MG63 (cell line): ENCODE data around the gene DACT3. TPM values are rescaled to one million over a fixed set of nuclear protein-coding genes. Genes with fewer than 3 reads are reported as not detected.
"Not testable (repeated sequence)": the region's sequence is repeated elsewhere in the genome, so short reads cannot be mapped to it uniquely, and the experiment has no call there.

Experiments
- DNase-seq: peaks from one replicate; pipeline ENCODE4 v3.0.0-alpha.2; 2020
- H3K27me3 ChIP-seq: fragments of 250-450 bp; sonication (Bioruptor Pico); 2 replicates; pipeline ENCODE4 v1.5.1; 2020; ENCODE audit warnings: mild to moderate bottlenecking, moderate library complexity
- H3K36me3 ChIP-seq: fragments of 250-450 bp; sonication (Bioruptor Pico); 2 replicates; pipeline ENCODE4 v1.5.1; 2020; ENCODE audit warnings: mild to moderate bottlenecking, moderate library complexity
- H3K4me3 ChIP-seq: fragments of 250-450 bp; sonication (Bioruptor Pico); 2 replicates; pipeline ENCODE4 v1.5.1; 2020; ENCODE audit warnings: mild to moderate bottlenecking, moderate library complexity
- H3K9me3 ChIP-seq: fragments of 250-450 bp; sonication (Bioruptor Pico); 2 replicates; pipeline ENCODE4 v1.5.1; 2020; ENCODE audit warnings: mild to moderate bottlenecking, moderate library complexity
- total RNA-seq: library from RNA; depleted of rRNA; stranded (reverse); fragments of >200 nt; shearing (Covaris generic); gene quantifications from 2 replicates; pipeline ENCODE4 v1.2.3, GENCODE V29; 2014; ENCODE audit warnings: low replicate concordance

DACT3 gene
- total RNA-seq, 1 experiment from 2014 or later, result 1.5 TPM

DNA sequence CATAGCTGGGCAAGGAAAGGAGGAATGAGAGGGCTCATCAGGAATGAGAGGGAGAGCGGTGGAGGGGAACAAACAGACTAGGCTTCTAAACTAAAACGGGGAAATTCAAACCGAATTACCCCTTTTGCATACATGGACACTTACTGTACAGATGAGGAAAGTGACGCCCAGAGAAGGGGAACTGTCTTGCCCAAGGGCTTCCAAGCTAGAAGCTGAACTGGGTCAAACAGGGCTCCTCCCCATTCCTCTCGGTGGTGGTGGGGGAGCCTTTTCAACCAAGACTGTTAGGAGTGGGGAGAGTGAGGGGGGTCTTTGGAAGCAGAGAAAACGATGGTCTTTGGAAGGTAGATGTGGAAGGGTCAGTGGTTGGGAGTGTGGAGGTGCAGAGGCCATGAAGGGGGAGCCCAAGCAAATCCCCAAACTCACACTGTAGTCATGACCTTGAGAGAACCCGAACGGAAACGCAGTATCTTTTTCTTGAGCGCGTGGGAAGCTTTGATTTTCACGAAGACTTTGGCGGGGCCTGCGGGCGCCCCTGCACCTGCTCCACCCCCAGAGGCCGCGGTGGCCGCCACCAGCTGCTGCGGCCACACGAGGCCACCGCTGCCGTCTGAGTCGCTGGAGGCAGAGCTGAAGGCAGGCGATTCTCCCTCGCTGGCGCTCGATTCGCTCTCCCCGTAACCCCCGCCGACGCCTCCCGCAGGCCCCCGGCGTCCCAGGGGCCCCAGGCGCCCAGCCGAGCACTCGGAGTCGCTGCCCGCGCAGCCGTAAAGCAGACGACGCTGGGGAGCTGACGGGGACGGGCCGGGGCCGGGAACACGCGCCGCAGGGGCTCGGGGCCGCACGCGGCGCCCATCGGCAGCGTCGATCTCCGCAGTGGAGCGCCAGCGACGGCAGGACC is 12.7 kb downstream of the DACT3 start:
- H3K9me3 ChIP-seq, result peaks cover 4% of the 10 kb centered on the region
- H3K36me3 ChIP-seq, result no peaks in the 10 kb centered on the region
- no peaks in the 10 kb centered on the region; the same call in 1 of the 2 replicates for H3K27me3 ChIP-seq
- H3K4me3 ChIP-seq, result no peak overlapping the region
- no peak for DNase-seq

DNA sequence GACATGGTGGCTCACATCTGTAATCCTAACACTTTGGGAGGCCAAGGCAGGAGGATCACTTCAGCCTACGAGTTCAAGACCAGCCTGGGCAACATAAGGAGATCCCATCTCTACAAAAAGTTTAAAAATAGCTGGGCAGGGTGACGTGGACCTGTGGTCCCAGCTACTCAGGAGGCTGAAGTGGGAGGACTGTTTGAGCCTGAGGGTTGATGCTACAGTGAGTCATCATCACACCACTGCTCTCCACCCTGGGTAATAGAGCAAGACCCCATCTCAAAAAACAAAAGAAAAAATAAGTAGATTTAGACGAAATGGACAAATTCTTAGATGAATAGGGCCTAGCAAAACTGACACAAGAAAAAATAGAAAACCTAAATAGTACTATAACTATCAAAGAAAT is 14.6 kb downstream of the DACT3 start:
- no peaks in the 10 kb centered on the region for H3K36me3 ChIP-seq
- no peak for DNase-seq
- peaks cover 4% of the 10 kb centered on the region for H3K9me3 ChIP-seq
- H3K4me3 ChIP-seq, result no peak overlapping the region
- H3K27me3 ChIP-seq, result no peaks in the 10 kb centered on the region; the same call in 1 of the 2 replicates

DNA sequence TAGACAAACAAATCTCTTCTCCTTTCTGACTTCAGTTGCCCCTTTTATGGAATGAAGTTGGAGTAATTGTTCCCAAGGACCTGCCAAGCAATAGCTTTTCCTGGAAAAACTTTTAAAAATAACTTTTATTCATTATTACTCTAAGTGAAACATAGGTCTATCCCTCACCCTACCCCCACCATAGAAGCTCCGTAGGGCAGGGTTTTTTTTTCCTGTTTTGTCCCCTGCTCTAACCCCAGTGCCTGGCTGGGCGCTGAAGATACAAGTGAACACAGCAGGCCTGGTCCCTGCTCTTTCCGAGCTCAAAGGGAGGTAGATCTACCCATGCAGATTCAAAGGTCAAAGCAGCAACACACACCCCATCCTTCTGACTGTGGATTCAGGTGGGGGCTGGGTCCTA is 16.3 kb downstream of the DACT3 start:
- H3K36me3 ChIP-seq, result no peaks in the 10 kb centered on the region
- DNase-seq, result no peak

DNA sequence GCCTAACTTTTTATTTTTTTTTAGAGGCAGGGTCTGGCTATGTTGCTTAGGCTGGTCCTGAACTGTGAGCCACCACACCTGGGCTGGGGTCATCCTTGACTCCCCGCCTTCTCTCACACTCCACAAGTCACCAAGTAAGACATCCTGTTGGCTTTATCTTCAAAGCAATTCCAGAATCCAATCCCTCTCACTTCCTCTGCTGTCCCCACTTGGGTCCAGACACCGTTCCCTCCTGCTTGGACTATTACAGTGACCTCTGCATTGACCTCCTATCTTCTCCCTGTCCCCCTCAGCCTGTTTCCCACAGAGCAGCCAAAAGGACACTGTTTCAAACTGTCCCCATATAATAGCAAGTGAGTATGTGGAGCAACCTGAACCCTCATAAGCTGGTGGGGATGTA is 20.3 kb downstream of the DACT3 start:
- DNase-seq, result no peak
- Histone ChIP-seq H3K36me3 (no peaks in the 10 kb centered on the region), H3K27me3 (peaks cover 9% of the 10 kb centered on the region), H3K4me3 (no peak overlapping the region), H3K9me3 (no peaks in the 10 kb centered on the region)

More for the DNA sequence above, 16.3 kb downstream of the DACT3 start:
- no peak overlapping the region for H3K4me3 ChIP-seq
- peaks cover 4% of the 10 kb centered on the region for H3K9me3 ChIP-seq
- peaks cover 3% of the 10 kb centered on the region for H3K27me3 ChIP-seq

DNA sequence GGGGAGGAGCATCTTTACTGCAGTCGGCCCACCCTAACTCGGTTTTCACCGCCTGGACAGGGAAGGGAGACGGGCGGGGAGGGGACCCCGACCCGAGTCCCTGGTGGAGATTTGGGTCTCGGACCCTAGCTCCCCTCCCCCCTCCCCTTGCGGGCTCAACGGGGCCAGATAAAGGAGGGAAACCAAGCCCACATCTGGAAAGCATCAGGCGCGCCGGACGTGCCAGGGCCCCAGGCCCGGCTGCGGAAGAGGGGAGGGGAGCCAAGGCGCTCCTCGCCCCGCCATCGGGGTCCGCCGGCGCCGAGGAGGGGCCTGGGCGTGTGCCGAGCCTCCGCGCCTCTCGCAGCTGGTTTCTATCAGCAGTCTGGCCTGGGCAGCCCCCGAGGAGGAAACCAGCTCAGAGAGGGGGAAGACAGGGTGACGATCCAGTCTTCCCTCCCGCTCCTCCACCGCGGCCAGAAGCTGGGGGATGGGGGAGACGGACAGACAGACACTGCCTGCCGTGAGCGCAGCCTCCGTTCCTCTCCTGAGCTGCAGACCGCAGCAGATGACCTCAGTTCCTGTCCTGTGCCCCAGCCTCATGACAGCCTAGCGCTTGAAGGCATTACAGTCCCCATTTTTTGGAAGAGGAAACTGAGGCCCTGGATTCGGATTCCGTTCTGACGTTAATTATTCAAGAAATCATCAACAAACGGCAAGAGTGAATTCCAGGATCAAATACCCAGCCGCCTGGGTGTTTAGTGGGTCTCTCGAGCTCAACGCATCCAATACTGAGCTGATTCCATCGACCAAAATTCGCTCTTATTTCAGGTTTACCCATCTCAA is 21.4 kb downstream of the DACT3 start:
- Histone ChIP-seq H3K4me3 (peak overlapping the region; percentile 40), H3K36me3 (no peaks in the 10 kb centered on the region), H3K27me3 (peaks cover 14% of the 10 kb centered on the region), H3K9me3 (no peaks in the 10 kb centered on the region)
- peak; percentile 60 for DNase-seq

DNA sequence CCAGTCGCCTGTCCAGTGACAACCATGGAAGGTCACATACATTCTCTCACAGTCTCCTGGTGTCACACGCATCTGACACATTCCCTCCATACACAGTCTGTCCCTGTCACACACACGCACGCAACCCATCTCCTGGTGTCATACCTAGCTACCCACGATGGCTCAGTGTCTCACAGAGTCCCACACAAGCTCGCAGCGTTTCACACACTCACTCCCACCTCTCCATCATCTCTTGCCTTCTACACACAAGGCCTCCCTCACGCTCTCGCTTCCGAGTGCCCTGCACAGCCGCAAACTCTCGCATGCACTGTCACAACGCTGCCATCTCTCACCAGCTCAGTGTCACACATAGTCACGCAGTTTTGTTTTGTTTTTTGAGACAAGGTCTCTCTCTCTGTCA is 23.8 kb downstream of the DACT3 start:
- Histone ChIP-seq H3K9me3 (no peaks in the 10 kb centered on the region), H3K27me3 (peaks cover 16% of the 10 kb centered on the region), H3K4me3 (no peak overlapping the region), H3K36me3 (no peaks in the 10 kb centered on the region)
- no peak for DNase-seq

DNA sequence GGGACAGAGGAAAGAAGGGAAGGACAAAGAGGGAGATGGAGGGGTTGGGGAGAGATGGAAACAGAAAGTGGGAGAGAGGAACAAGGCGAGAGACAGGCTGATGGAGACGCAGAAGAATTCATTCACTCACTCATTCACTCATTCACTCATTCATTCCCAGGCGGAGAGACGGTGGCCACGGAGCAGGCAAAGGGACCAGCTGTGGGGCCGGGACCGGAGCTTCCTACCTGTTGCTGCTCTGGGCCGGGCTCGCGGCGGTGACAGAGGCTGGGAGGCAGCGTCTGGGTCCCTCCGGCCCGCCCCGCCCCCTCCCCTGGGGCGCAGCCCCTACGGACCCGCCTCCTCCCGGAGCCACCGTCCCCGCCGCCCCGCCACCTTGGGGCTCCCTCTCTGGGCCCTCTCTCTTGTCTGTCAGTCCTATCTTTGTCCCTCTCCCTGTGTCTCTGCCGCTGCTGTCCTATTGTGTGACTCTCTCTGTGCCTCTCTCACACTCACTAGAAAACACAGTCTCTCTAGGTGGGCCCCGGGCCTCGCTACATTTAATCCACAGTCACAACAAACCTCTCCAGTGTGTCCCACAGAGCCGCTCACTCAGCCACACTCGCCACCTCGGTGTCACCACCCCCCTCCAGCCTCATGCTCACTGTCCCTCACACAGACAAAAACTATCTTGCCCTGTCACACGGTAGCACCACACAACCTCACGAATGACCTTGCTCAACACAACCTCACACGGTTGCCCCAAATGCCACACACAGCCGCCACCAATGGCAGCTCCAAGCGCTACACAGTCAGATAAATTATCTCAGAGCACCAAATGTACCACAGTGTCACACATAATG is 24.8 kb downstream of the DACT3 start, which contains the start of gene GNG8:
Gene GNG8 (minus strand): TSS at position 283 of the 842 bp plus-strand sequence. CDS start 1,520 bp downstream, outside the sequence.
- Histone ChIP-seq H3K4me3 (no peak within 1 kb of the TSS), H3K9me3 (no peaks in the 10 kb centered on the region), H3K27me3 (peaks cover 16% of the 10 kb centered on the region), H3K36me3 (no peaks in the 10 kb centered on the region)
- no peak for DNase-seq

DNA sequence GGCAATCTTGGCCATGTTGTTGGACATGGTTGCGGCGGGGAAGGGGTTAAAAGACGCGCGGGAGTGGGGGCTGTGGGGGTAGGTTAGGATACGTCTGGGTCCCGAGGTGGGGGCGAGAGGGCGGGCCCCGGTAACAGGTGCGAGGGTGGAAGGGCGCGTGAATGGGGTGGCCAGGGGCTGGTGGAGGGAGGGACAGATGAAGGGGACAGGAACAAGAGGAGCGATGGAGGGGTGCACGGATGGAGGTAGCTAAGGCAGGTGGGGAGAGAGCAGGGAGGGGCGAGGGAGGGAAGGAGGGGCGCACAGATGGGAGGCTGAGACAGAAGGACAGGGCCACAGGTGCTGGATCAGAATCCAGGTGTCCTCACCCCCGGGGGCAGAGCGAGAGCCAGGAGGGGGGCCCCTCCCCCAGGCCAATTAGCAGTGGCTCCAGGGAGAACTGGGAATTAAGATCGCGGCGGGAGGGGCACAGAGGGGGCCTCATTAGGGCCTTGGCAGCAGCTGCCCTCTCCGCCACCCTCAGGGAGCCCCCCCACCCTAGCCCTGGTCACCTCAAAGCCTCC is 26.2 kb downstream of the DACT3 start:
- DNase-seq, result no peak
- H3K36me3 ChIP-seq, result no peaks in the 10 kb centered on the region
- H3K27me3 ChIP-seq, result peaks cover 13% of the 10 kb centered on the region
- H3K9me3 ChIP-seq, result no peaks in the 10 kb centered on the region
- no peak overlapping the region for H3K4me3 ChIP-seq

DNA sequence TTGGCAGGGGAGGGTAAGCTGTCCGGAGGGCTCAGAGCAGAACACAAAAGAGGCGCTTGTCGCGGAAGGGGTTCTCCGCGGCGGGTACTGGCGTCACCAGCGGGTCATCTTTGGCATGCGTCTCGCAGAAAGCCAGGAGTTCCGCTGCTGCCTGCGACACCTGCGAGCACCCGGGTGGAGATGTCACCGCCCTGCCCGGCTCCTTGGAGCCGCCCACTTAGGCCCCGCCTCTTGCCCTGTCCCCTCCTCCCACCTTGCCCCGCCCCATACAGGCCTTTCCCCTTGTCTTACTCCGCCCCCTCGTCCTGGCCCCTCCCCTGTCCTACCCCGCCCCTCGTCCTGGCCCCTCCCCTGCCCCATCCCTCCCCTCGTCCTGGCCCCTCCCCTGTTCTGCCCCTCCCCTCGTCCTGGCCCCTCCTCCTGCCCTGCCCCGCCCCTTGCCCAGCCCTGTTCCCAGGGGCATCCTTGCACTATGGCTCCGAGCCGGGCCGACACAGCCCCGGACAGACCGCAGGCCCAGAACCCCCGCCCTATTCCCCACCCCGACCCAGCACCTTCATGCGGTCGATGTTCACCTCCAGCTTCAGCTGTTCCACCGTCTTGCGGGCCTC is 26.8 kb downstream of the DACT3 start:
- peaks cover 11% of the 10 kb centered on the region for H3K27me3 ChIP-seq

DNA sequence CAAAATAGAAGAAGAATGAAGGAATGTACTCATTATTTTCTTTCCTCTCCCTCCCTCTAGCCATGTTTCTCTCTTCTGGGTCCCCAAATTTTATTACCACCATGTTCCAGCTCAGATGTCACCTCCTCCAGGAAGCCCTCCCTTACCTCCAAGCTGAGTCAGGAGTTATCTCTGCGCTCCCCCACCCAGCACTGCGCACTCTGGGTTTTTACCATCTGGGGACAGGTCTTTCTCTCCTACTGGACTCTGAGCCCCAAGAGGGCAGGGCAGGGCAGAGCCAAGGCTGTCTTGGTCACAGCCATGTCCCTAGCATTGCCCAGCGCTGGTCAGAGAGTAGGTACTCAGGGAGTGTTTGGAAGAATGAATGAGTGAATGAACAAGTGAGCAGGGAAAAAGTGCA is 27.9 kb downstream of the DACT3 start:
- Histone ChIP-seq H3K4me3 (no peak overlapping the region), H3K9me3 (no peaks in the 10 kb centered on the region), H3K36me3 (no peaks in the 10 kb centered on the region), H3K27me3 (peaks cover 10% of the 10 kb centered on the region)
- DNase-seq, result no peak

More for the DNA sequence above, 26.8 kb downstream of the DACT3 start:
- peak; percentile 59 for DNase-seq
- Histone ChIP-seq H3K9me3 (no peaks in the 10 kb centered on the region), H3K4me3 (no peak overlapping the region), H3K36me3 (no peaks in the 10 kb centered on the region)

DNA sequence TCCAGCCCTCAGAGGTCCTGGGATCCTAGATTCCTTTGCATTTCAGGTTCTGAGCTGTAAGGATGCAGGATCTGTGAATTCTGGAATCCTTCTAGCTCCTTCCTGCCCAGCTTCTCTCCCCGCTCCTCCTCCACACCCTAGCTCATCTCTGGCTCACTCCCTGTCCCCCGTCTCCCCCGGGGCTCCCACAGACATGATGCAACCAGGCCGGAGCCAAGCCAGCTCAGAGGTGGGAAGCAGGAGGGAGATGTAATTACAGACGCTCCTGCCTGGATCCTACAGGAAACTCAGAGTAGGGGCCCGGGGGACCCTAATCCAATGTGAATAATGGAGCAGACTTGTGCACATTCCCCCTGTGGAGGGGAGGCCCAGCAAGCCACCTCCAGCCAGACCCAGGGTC is 29.5 kb downstream of the DACT3 start:
- H3K27me3 ChIP-seq, result peaks cover 7% of the 10 kb centered on the region
- no peak for DNase-seq
- H3K9me3 ChIP-seq, result no peaks in the 10 kb centered on the region
- no peaks in the 10 kb centered on the region for H3K36me3 ChIP-seq
- no peak overlapping the region for H3K4me3 ChIP-seq

DNA sequence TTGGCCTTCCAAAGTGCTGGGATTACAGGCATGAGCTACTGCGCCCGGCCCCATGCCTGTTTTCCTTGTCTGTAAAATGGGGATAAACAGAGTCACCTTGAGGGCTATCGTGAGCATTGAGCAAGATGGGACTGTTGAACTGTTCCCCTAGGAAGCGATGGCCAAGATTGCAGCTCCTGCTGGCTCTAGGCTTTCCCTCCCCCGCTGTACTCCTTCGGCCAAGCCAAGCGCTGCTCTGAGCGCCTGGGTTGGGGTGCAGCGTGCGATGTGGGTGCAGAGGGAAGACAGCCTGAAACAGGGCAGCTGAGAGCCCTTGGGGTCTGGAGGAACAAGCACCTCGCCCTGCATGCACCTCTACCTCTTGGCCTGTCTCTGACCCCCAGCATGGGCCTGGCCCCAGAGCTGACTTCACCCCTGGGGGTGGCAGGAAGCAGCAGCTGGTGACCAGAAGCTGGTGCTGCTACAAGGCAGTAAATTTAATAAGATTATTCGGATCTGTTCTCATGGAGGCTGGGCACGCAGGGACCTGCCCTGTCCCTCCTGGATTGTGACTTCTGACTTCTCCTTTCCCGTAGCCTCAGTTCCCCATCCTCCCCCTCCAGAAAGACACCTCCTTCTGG is 30.3 kb downstream of the DACT3 start:
- Histone ChIP-seq H3K9me3 (no peaks in the 10 kb centered on the region), H3K27me3 (peaks cover 7% of the 10 kb centered on the region), H3K4me3 (no peak overlapping the region), H3K36me3 (no peaks in the 10 kb centered on the region)
- no peak for DNase-seq

DNA sequence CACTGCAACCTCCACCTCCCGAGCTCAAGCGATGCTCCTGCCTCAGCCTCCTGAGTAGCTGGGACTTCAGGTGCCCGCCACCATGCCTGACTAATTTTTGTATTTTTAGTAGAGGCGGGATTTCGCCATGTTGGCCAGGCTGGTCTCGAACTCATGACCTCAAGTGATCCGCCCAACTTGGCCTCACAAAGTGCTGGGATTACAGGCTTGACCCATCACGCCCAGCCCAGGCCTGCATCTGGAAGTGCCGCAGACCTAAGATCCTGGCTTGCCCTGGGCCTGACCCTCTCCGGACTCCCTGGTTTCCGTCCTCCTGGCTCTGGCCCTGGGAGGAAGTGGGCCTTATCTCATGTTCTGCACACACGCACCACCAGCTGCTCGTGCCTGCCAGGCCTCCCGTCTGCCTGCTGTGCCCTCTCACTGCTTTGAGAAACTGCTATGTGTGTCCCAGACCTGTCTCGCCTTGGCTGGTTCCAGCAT is 31.4 kb downstream of the DACT3 start:
- no peak overlapping the region for H3K4me3 ChIP-seq
- DNase-seq, result no peak
- no peaks in the 10 kb centered on the region for H3K9me3 ChIP-seq
- H3K36me3 ChIP-seq, result no peaks in the 10 kb centered on the region
- H3K27me3 ChIP-seq, result peaks cover 2% of the 10 kb centered on the region; the same call in 1 of the 2 replicates

DNA sequence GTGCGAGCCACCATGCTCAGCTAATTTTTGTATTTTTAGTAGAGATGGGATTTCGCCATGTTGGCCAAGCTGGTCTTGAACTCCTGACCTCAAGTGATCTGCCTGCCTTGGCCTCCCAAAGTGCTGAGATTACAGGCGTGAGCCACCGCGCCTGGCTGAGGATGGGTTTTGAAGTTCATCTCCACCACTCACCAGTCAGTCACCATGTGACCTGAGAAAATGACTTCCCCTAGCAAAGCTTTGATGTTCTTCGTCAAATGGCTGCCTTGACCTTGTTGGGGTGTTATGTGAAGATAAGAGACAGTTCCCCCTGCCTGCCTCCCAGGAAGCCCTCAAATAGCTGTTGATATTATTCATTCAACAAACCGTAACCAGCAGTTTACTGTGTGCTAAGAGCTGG is 32.0 kb downstream of the DACT3 start:
- H3K9me3 ChIP-seq, H3K27me3 ChIP-seq, H3K36me3 ChIP-seq, H3K4me3 ChIP-seq, DNase-seq: not testable (repeated sequence)

DNA sequence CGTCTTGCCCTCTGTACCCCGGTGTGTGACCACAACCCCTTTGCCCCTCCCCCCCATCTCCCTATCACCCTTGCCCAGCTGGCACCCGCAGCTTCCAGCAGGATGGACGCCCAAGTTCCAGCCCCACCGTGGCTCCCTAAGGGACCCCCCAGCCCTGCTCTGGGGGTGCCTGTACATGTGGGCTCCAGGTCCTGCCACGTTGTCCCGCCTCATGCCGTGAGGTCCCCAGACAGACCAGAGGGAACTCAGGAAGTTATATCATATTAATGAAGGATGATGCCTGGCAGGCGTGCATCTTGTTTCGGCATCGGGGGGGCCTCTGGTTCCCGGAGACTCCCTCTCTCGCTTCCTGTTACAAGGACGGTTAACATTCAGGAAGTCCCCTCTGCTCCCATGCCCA is 34.5 kb downstream of the DACT3 start:
- no peaks in the 10 kb centered on the region for H3K27me3 ChIP-seq
- no peaks in the 10 kb centered on the region for H3K36me3 ChIP-seq
- DNase-seq, result no peak
- H3K9me3 ChIP-seq, result no peaks in the 10 kb centered on the region
- H3K4me3 ChIP-seq, result no peak overlapping the region
